ENCODE results near the gene CNTNAP2.

- TF ChIP-seq POLR2A (IDR thresholded peaks at IDR 0.05; ENCODE audit: low read depth, low read length) = no peak
- TF ChIP-seq PAX5 (IDR thresholded peaks at IDR 0.05; ENCODE audit: insufficient read depth, low read length, severe bottlenecking) = no peak
- TF ChIP-seq POLR2AphosphoS5 (IDR thresholded peaks at IDR 0.05; ENCODE audit: low read depth, low read length) = no peak
Measured at GRCh38 chr7:146875981-146876380, 759.4 kb downstream of the CNTNAP2 start.
